MM.1S (cell line): ENCODE measurements around the gene LDLR.

Source experiments
- EZH2 ChIP-seq: fragments of 300-600 bp; sonication (generic); optimal IDR thresholded peaks from 2 replicates; pipeline ENCODE3; 2017; ENCODE audit warnings: low read depth, mild to moderate bottlenecking, antibody characterized with exemption, low read length, mixed read lengths
- EZH2phosphoT487 ChIP-seq: fragments of 300-600 bp; sonication (generic); IDR thresholded peaks from 2 replicates; pipeline ENCODE4 v1.6.1; 2018; ENCODE audit warnings: antibody characterized with exemption, low read length
- TF ChIP-seq, protein P1 (sequence below): fragments of 300-600 bp; sonication (generic); IDR thresholded peaks from 2 replicates; pipeline ENCODE4 v1.5.1; 2016; ENCODE audit warnings: antibody characterized with exemption, low read length, mixed read lengths

DNA sequence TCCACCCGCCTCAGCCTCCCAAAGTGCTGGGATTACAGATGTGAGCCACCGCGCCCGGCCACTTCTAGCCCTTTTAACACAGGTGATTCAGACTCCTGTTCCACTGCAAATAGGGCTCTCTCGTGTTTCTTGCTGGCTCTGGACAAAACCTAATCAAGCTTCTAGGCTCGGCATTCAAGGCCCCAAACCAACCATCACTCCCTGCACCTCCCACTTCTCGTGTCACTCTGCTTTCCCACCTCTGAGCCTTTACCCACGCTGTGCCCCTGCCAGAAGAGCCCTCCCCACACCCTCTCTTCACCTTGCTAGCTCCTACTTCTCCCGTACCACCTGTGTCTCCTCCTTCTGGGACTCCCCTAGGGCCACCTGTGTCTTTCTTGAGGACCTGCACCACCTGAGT lies 88.3 kb downstream of the LDLR start:
- TF ChIP-seq, protein P1, sequence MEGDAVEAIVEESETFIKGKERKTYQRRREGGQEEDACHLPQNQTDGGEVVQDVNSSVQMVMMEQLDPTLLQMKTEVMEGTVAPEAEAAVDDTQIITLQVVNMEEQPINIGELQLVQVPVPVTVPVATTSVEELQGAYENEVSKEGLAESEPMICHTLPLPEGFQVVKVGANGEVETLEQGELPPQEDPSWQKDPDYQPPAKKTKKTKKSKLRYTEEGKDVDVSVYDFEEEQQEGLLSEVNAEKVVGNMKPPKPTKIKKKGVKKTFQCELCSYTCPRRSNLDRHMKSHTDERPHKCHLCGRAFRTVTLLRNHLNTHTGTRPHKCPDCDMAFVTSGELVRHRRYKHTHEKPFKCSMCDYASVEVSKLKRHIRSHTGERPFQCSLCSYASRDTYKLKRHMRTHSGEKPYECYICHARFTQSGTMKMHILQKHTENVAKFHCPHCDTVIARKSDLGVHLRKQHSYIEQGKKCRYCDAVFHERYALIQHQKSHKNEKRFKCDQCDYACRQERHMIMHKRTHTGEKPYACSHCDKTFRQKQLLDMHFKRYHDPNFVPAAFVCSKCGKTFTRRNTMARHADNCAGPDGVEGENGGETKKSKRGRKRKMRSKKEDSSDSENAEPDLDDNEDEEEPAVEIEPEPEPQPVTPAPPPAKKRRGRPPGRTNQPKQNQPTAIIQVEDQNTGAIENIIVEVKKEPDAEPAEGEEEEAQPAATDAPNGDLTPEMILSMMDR = no peak
- TF ChIP-seq EZH2 (no peak), EZH2phosphoT487 (no peak)
